C4-2B (cell line): ENCODE measurements around the gene SKI.

Source experiments
- H3K27ac ChIP-seq: fragments of 450-650 bp; 2 replicates; pipeline ENCODE4 v1.5.1; 2017
- CTCF ChIP-seq: fragments of 450-650 bp; conservative IDR thresholded peaks from 2 replicates; pipeline ENCODE4 v1.5.1; 2017; ENCODE audit warnings: mild to moderate bottlenecking
- ZFX ChIP-seq: fragments of 450-650 bp; IDR thresholded peaks from 2 replicates; pipeline ENCODE4 v1.6.1; 2017

The SKI gene

DNA sequence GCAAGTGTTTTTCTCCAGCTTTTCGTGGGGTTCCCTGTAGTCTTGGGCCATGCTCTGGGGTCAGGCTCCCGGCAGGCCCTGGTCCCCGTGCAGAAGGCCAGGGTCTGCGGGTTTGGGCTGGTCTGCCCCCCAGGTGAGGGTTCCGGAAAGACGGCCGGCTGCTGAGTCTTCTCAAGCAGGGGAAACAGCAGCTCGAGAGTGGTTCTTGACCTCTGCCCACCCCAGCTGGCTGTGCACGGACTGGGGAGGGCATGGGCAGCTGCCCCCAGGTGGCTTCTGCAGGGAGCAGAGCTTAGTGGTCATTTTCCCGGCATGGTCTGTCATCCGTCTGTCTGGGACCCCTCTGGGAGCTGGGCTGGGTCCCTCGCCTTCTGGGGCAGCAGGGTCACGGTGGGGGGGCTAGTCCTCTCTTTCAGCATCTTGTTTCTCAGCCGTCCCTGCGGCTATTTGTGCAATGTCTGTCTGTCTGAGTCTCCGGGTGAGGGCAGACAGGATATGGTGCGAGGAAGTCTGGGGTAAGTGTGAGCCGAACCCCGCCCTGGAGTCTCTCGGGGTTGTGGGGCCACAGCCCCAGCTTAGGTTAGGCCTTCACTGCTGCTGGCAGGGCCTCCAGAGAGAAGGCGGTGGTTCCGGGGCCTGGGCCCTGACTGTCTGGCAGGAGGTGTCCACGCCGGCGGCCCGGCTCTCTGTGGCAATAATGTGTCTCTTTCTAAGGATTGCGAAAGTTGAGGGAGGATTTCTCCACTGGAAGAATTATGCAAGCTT is 6.1 kb downstream of the SKI start:
- TF ChIP-seq CTCF (no peak), ZFX (no peak)
- H3K27ac ChIP-seq: no peak overlapping the region; the same call in 1 of the 2 replicates

- no peak overlapping the region for H3K27ac ChIP-seq
- TF ChIP-seq CTCF (no peak), ZFX (no peak)
These were observed 6.6 kb downstream of the SKI start for GRCh38 chr1:2234762-2235113.

DNA sequence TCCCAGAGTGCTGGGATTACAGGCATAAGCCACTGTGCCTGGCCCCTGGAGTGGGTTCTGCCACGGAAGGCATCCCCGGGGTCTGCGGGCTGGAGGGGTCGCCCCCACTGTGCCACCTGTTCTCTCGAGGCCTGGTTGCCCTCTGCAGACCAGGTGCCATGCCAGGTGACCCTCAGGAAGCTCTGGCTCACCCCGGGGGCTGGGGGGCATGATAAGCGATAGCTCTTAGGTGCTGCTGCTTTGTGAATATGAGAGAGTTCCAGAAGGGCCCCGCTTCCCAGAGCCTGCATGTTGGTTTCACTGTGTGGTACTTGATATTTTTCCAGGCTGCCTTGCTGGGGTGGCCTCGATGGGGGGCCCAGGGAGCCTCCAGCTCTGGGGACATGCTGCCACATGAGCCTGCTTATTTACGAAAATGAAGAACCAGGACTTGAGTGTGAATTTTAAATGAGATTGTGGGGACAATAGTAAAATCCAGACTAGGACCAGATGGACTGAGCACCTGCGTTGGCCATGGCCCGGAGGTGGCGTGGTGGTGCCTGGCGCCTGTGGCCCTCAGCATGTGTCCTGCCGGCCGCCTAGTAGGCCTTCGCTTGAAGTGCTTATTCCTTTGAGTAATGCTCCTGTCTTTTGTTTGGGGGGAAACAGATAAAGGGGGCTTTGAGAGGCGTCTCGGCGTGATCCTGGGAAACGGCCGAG is 7.3 kb downstream of the SKI start:
- TF ChIP-seq ZFX: no peak
- TF ChIP-seq CTCF: no peak
- H3K27ac ChIP-seq: no peak overlapping the region

DNA sequence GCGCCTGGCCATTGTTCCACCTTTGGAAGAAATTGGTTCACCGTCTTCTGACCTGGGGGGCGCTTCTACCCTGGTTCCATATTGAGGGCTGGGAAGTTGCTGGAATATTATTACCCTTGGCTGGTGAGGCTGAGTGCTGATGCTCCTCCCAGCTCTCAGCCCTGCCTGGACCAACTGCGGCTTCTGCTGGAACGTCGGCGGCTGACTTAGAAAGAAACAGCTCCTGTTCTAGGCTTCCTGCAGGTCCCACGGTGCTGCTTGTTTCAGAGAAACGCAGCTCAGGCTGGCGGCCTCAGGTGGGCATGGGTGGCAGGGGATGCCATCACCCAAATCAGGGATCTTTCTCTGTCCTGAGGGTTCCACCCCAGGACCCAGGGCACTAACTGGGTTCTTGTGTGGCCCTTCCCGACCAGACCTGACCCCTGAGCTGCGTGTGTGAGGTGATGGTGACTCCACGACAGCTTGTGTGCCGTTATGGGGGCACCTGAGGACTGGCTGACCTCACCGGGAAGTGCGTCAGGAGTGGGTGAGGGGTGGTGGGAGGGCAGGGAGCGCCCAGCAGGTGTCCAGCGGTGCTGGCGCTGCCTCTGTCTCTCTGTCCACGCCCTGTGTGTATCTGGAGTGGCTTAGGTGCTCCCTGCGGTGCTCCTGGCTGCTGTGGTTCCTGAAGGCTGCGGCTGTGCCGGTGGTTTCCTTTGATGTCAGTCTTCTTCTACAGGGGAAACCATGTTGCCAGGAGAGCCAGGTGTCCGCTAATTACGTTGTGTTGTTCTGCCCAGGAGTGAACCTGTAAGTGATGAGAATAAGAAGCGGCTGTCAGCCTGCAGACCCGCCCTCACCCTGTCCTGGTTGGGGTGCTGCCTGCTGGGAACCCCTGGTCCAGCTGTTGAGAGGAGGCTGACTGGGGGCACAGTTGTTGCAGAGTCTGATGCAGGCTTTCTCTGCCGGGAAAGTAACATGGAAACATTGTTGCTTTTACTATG is 8.9 kb downstream of the SKI start:
- no peak overlapping the region; the same call in 1 of the 2 replicates for H3K27ac ChIP-seq
- no peak for TF ChIP-seq ZFX

GRCh38 chr1:2237773-2238172 is 9.7 kb downstream of the SKI start:
- TF ChIP-seq ZFX (no peak), CTCF (no peak)
- peak overlapping the region; percentile 43 for H3K27ac ChIP-seq

DNA sequence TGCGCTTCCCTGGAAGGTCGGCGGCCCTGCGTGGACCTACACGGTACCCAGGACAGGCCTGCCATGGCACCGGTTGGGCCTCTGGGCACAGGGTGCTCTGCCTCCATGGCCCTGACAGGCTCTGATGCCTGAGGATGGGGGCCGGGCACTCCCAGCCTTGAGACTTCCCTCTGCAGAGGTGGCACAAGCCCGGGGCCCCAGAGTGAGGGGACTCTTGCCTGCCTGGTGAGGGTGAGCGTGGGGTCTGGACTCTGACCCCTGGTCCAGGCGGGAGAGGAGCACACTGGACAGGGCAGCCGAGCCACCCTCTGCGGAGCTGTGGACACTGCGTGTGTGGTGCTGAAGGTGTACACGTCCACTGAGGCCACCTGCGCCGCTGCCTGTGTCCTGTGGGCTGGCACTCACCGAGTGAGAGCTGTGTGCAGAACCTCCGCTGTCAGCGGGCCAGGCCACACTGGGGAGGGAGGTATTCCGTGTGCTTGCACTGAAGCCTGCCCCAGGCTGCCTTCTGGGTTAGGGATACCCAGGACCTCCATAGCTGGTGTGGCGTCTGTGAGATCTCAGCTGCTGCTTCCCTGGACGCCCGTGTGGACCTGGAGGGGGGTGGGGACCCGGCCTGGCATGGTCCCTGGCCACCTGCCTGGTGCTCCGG is 10.4 kb downstream of the SKI start:
- no peak for TF ChIP-seq ZFX
- H3K27ac ChIP-seq: peak overlapping the region; percentile 43

DNA sequence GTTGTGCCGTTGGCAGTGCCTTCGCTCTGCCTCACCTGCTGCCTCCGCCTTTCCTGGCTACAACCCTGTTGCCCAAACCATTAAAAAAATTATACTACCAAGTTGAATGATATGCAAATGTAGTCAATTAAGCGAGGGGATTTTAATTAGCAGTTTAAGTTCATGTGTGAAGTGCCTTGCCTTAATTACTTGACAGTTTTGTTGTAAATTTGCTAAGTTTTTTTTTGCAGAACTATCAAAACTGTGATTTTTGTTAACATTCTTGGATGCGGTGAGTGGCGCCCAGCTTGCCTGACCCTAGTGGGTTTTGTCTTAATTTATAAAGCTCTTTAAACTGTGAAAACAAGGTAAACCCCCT is 10.9 kb downstream of the SKI start:
- TF ChIP-seq ZFX (no peak), CTCF (no peak)
- H3K27ac ChIP-seq: peak overlapping the region; percentile 43
